Stimulated activated CD8-positive, alpha-beta memory T cell treated with anti-CD3 and anti-CD28 coated beads, Interleukin-12 subunit alpha, Interleukin-12 subunit beta, amount 100 ng/mL, for 24 hours (primary cell): ENCODE results near the gene CCM2.

Source experiments
- DNase-seq: peaks from one replicate; pipeline ENCODE4 v3.0.0-alpha.2; 2020; ENCODE audit errors: extremely low read depth

Gene CCM2

DNA sequence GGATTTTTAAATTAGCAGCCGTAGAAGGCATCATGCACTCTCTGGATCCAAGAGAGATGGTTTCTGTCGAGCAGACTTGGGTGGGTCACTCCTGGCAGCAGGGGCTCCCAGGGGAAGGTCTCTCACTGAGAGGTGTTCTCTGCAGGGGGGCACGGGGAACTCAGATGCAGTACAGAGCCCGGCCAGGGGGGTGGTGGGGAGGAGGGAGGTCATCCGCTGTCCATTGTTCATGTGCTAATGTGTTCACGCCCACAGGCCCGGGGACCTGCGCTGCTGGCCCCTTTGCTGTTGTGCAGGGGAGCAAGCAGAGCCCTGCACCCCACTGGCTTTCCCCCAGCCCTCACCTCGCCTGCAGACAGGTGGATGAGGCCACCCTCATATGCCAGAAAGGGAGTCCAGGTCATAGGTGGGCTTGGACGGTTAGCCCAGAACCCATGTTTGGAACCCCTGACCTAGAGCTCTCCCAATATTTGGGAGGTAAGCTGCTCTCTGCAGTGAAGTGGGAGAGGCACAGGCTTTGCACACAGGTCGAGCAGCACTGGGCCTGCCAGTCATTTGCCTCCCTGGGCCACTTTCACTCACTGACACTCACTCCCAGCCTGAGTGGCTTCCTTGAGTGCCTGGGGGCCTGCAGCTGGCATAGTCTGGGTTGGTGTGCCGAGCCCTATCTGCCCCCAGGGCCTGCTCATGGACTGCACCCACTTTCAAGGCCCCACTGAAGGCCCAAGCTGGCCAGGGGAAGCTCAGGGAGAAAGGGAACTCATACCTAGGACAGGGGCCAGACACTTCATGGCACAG, 124.1 kb downstream of the CCM2 start:
- no peak for DNase-seq

DNA sequence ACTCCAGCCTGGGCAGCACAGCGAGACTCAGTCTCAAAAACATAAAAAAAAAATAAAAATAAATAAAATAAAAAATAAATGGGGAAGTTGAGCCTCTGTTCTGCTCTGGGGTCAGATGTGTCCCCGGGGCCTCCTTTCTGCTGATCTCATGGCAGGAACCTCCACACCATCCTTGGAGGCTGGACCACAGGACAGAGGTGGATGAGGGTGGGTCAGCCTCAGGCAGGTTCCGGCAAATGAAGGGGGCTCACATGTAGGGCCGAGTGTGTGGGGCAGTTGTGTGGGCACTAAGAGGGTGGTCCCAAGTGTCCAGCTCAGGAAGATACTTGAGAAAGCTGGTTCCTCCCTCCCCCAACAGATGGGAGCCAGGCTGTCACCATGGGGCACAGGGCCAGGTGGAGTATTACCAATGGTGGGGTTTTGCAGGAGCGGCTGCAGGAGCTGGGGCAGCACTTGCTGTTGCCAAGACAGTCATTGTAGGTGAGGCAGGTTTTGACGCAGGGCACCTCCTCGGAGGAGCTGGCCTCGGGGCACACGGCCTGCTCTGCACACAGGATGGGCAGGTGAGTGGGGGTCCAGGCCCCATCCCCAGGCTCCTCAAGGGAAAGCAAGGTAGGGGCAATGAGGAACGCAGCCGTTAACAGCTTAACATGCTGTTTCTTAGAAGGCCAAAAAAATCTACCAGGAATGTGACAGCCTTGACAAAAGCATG, 125.3 kb downstream of the CCM2 start:
- no peak for DNase-seq
